NCI-H526 (cell line): ENCODE data around the gene SERPINF2.
"Not testable (repeated sequence)": the region's sequence is repeated elsewhere in the genome, so short reads cannot be mapped to it uniquely, and the experiment has no call there.

ENCODE experiments used
- DNase-seq, 2 experiments: peaks; one replicate each; lab custom pipeline; 2025; lab: John Stamatoyannopoulos, UW

The SERPINF2 gene

DNA sequence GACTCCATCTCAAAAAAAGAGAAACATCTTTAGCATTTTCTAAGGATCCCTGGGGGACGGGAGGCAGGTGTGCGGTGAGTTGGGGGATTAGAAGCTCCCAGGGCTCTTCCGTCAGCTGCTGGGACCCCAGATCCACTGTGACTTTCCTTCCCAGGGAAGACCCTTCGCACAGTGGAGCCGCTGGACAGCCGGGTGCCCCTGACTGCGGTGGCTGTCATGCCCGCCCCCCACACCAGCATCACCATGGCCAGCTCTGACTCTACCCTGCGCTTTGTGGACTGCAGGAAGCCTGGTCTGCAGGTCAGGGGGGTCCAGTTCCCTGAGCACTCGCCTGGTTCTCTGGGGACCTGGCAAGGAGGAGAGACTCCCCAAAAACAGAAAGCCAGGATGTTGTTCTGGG lies 7.3 kb upstream of the SERPINF2 start:
- no peak for DNase-seq

DNA sequence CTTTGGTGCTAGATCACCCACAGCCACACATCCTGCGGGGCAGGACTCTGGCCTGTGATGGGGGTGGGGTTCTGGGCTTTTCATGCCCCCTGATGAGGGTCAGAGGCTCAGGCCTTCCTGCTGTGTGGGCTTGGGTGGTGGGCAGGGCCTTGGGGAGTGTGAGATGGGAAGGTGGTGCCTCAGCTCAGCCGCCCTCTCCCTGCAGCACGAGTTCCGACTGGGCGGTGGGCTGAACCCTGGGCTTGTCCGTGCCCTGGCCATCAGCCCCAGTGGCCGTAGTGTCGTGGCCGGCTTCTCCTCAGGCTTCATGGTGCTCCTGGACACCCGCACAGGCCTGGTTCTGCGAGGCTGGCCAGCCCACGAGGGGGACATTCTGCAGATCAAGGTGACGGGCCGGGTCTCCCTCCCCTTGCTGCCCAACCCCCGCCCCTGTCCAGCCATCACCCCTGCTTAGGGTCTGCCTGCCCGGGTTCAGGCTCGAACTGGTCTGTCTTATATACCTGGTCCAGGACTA lies 6.8 kb upstream of the SERPINF2 start:
- DNase-seq: no peak

DNA sequence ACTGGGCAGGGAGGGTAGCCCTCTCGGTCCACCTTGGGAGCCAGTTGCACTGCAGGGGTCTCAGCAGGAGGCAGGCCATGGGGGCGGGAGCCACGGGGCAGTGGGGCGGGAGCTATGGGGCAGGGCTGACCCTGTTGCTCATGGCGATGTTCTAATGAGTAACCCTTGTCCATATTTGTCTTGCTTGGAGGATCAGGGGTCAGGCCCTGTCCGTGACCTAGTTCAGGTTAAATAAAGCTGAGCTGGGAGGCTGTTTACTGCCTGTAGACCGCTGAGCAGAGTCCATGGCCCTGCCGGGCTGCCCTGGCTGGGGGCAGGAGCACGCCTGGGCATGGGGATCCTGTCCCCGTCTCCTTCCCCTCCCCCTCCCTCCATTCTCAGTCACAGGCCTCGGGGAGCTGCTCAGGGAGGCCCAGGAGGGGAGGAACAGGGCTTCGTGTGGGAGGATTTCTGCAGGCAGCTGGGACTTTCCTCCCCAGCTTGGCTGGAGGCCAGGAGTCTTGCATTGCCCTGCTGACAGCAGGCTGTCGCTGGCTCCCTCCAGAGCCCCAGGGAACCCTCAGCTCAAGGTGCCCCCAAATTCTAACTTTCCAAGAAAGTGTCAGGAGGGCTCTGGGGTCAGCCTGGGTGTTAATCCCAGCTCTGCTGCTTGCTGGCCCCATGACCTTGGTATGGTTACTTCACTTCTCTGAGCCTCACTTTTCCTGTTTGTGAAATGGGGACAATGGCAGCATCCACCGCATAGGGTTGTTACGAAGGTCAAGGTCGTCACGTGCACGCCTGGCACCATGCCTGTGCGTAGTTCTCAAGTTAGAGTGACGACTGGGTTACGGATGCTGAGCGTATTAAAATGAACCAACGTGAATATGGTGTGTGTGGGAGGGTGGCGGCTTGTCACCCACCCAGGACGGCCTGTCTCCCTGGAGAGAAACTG lies 6.1 kb upstream of the SERPINF2 start:
- no peak for DNase-seq

DNA sequence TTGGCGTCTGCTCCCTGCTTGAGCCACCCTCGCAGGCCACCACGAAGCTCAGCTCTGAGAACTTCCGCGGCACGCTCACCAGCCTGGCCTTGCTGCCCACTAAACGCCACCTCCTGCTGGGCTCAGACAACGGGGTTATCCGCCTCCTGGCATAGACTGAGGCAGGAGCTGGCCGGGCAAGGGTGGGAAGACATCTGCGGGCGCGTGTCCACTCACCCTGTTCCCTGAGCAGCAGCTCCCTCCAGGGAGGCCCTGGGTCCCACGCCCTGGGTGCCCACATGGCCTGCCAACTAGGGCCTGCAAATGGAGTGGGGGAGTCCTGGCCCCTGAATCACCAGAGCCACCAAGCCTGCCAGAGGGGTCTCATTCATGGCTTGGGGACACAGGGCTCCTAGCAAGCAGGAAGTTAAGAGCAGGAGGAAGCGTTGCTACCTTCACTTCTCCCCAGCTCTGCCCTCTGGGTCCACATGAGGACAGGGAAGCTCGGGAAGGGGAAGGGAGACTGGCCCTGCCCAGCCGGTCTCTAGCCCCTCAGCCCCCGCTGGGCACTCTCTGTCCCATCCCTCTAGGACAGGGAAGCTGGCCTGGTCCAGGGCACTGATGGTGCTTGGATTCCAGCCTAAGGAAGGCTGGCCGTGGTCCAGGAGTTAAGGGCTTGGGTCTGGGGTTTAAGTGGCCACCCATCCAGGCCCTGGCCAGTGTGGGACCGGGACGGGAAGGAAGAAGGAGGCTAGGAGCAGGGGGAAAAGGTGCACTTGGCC lies 5.0 kb upstream of the SERPINF2 start:
- no peak for DNase-seq

DNA sequence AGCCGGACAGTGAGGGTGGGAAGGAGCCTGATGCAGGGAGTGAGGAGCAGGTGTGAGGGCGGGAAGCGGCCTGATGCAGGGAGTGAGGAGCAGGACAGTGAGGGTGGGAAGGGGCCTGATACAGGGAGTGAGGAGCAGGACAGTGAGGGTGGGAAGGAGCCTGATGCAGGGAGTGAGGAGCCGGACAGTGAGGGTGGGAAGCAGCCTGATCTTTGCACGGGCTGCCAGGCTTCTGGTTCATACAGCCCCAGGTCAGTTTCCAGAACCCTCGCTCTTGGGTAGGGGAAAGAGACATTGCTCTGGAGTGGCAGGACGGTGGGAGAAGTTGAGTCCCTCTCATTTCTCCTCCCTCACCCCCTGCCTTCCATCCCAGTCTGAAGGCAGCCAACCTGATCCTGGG lies 772 bp upstream of the SERPINF2 start:
- DNase-seq: not testable (repeated sequence)

DNA sequence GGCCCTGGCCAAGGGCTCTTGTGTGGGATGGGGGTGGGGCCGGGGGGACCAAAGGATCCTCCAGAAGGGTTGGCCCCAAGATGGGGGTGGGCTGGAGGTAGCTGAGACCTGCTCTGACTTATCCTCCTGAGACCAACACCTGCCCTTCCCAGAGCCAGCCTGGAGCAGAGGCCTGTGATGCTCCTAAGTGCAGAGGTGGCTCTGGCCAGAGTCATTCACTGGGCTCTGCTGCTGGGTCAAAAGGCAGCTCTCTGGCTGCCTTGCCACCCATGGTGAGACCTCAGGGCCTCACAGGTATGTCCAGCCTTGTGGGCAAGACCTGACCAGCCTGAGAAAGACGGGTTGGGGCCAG lies 393 bp downstream of the SERPINF2 start:
- no peak for DNase-seq

DNA sequence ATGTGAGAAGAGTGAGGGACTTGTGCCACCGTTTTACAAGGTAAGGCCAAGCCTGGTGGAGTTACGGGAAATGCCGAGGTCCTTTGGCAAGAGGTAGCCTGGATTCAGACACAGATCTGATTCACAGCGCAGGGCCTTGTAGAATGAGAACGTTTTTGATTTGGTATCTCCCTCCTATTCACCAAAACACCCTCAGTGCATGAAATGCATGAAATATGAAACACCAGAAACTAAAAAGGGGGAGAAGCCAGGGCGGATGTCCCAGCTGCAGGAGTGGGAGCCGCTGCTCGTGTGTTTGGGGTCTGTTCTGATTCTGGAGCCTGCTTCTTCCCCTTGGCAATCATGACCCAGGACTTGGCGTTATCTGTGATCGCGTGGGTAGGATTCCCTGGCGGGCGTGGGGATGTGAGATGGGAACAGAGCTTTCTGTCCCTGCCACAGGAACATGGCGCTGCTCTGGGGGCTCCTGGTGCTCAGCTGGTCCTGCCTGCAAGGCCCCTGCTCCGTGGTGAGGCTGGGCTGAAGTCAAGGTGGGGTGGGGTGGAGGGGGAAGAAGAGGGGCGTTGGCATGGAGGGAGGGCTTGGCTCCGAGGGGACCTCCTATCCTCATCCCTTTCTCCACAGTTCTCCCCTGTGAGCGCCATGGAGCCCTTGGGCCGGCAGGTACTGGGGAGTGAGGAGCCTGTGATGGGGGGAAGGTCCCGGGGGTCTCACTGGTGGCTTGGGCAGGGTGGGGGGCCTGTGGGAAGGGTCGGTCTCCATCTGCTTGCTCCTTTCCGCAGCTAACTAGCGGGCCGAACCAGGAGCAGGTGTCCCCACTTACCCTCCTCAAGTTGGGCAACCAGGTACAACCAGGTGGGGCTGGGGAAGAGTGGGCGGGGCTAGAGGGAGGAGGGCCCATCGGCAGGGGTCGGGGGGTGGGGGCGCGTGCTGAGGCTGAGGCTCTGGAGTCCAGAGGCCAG lies 2.2 kb downstream of the SERPINF2 start:
- DNase-seq: no peak

DNA sequence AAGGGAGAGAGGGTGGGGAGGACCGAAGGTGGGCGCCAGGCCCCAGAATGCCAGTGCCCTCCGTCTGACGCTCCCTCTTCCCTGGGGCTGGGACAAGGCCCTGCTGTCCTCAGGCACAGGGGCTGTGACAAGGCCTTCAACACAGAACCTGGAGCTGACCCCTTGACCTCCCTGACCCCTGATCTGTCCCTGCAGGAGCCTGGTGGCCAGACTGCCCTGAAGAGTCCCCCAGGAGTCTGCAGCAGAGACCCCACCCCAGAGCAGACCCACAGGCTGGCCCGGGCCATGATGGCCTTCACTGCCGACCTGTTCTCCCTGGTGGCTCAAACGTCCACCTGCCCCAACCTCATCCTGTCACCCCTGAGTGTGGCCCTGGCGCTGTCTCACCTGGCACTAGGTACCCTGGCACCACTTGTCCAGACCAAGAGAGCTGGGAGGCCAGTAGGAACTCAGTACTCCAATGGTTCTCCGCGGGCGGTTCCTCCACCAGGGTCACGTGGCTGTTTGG lies 2.9 kb downstream of the SERPINF2 start:
- no peak for DNase-seq

DNA sequence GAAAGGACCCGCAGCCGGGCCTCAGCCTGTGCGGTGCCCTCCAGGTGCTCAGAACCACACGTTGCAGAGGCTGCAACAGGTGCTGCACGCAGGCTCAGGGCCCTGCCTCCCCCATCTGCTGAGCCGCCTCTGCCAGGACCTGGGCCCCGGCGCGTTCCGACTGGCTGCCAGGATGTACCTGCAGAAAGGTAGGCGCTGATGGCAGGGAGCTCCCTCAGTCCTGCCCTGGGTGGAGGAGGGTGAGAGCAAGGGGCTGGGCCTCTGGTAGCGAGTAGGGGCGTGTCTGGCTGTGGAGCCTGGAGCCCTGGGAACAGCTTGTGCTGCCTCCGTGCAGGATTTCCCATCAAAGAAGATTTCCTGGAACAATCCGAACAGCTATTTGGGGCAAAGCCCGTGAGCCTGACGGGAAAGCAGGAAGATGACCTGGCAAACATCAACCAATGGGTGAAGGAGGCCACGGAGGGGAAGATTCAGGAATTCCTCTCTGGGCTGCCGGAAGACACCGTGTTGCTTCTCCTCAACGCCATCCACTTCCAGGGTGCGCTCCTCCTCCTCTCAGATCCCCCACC lies 4.4 kb downstream of the SERPINF2 start:
- peak; percentile 9 to 44 for DNase-seq

DNA sequence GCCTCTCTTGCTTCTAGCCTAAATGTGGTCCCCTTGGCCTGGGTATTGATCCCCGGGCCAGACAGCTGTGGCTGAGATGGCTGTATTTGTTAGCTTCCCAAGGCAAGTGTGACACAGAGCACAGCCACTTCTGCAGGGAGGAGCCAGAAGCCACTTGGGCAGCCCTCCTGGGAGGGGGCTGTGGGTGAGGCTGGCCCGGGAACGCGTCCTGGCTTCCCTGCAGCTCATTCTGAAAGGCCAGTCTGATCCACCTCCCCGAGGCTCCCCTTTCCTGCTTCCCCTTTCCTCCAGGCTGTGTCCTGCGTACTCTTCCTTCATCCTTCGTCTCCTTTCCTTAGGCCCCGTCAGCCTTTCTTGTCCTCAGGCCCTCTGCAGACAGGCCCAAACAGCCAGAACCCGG lies 8.0 kb downstream of the SERPINF2 start:
- no peak for DNase-seq

DNA sequence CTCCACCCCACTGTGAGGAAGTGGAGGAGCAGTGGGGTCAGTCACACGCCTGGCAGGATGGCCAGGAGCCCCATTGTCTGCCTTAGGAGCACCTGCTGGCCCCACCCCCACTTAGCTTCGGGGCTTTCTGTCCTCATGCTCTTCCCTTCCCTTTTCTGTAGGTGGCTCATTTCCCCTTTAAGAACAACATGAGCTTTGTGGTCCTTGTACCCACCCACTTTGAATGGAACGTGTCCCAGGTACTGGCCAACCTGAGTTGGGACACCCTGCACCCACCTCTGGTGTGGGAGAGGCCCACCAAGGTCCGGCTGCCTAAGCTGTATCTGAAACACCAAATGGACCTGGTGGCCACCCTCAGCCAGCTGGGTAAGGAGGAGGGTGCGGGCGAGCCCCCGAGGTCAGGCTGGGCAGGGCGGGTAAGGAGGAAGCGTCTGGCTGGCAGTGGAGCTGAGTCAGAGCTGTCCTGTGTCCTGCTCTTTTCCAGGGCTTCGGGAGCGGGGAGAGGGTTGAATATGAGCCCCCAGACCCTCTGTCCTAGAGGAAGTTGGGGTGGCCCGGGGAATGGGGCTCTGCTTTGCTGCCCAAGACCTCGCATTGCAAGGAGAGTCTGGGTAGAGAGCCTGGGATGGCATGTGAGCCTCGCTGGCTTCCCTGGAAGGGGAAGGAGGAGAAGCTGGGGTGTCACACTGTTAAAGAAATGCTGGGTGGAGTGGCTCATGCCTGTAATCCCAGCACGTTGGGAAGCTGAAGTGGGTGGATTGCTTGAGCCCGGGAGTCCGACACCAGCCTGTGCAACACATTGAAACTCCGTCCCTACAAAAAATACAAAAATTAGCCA lies 10.0 kb downstream of the SERPINF2 start:
- no peak for DNase-seq

DNA sequence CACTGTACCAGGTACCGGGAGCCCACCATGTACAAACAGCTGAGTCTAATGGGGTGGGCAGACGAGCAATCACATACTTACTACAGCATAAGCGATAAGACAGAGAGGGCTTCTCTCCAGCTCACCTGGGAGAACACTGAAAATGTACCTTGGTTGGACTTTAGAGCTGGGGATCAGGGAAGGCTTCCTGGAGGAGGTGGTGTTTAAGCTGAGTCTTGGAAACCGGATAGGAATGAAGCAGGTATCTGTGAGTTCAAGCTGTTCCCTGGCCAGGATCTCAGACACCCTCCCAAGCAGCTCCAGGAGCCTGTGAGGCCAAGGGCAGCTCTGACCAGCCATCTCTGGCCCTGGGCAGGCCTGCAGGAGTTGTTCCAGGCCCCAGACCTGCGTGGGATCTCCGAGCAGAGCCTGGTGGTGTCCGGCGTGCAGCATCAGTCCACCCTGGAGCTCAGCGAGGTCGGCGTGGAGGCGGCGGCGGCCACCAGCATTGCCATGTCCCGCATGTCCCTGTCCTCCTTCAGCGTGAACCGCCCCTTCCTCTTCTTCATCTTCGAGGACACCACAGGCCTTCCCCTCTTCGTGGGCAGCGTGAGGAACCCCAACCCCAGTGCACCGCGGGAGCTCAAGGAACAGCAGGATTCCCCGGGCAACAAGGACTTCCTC lies 11.2 kb downstream of the SERPINF2 start:
- no peak for DNase-seq

DNA sequence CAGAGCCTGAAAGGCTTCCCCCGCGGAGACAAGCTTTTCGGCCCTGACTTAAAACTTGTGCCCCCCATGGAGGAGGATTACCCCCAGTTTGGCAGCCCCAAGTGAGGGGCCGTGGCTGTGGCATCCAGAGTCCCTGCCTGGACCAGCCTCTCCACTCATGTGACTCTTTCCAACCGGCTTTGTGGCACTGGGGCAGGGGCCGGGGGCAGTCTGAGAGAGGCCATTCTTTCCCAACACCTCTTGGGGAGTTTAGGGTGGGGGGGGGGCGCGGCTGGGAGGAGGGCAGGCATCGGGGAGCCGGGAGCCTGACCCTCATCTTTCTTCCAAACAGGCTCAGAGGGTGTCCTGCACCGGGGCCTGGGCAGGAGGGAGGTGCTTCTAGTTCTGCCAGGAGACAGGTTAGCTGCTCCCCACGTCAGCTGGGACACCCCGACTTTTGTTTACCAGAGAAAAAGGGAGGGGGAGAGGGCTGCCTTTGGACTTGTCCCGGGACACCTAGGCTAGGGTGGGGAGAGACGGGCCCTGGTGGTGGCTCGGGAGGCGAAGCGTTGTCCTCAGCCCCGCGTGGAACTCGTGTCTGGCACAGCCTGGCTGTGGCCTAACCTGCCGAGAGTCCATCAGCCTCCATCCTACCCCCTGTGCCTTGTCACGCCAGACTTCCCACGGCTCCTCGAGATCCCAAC lies 11.9 kb downstream of the SERPINF2 start:
- DNase-seq: no peak

DNA sequence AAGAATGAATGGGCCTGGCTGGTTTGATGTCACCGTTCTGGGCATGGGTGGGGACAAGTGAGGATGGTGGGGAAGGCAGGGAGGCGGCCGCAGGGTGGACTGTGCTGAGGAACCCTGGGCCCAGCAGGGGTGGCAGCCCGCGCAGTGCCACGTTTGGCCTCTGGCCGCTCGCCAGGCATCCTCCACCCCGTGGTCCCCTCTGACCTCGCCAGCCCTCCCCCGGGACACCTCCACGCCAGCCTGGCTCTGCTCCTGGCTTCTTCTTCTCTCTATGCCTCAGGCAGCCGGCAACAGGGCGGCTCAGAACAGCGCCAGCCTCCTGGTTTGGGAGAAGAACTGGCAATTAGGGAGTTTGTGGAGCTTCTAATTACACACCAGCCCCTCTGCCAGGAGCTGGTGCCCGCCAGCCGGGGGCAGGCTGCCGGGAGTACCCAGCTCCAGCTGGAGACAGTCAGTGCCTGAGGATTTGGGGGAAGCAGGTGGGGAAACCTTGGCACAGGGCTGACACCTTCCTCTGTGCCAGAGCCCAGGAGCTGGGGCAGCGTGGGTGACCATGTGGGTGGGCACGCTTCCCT lies 12.7 kb downstream of the SERPINF2 start:
- DNase-seq: no peak

DNA sequence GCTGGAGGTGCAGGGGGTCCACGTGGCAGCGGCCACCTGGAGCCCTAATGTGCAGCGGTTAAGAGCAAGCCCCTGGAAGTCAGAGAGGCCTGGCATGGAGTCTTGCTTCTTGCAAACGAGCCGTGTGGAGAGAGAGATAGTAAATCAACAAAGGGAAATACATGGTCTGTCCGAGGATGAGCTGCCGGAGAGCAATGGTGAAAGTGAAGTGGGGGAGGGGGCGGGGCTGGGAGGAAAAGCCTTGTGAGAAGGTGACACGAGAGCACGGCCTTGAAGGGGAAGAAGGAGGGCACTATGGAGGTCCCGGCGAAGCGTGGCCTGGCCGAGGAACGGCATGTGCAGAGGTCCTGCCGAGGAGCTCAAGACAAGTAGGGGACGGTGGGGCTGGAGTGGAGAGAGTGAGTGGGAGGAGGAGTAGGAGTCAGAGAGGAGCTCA lies 13.2 kb downstream of the SERPINF2 start:
- DNase-seq: no peak

DNA sequence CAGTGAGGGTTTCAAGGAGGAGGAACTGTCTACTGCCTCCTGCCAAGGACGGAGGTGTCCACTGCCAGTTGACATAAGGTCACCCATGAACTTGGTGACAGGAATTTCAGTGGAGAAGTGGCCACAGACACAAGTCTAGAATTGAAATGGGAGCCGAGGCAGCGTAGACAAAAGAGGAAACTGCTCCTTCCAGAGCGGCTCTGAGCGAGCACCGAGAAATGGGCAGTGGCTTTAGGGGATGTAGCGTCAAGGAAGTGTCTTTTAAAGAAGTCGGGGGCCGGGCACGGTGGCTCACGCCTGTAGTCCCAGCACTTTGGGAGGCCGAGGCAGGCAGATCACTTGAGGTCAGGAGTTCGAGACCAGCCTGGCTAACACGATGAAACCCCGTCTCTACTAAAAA lies 16.1 kb downstream of the SERPINF2 start:
- no peak for DNase-seq

DNA sequence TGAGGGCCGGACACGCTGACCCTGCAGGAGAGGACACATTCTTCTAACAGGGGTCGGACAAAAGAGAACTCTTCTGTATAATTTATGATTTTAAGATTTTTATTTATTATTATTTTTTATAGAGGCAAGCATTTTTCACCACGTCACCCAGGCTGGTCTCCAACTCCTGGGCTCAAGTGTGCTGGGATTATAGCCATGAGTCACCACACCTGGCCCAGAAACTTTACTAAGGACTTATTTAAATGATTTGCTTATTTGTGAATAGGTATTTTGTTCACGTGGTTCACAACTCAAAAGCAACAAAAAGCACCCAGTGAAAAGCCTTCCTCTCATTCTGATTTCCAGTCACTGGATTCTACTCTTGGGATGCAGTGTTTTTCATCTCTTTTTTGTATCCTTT lies 16.9 kb downstream of the SERPINF2 start:
- DNase-seq: no peak

DNA sequence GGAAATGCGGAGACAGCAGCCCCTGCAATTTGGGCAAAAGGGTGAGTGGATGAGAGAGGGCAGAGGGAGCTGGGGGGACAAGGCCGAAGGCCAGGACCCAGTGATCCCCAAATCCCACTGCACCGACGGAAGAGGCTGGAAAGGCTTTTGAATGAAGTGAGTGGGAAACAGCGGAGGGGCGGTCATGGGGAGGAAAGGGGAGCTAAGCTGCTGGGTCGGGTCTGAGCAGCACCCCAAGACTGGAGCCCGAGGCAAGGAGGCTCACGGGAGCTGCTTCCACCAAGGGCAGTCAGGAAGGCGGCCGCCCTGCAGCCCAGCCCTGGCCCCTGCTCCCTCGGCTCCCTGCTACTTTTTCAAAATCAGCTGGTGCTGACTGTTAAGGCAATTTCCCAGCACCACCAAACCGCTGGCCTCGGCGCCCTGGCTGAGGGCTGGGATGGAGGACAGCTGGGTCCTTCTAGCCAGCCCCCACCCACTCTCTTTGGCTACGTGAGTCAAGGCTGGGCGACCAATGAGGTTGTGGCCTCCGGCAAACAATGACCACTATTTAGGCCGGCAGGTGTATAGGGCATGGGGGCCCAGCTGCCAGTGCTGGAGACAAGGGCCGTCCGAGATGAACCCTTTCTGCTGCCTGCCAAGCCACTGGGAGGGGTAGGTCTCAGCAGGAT lies 19.7 kb downstream of the SERPINF2 start:
- no peak for DNase-seq
